Activated naive CD4-positive, alpha-beta T cell treated with anti-CD3 and anti-CD28 coated beads for 36 hours (primary cell): Measurements from ENCODE around the gene GPX7. TPM values are rescaled to one million over a fixed set of nuclear protein-coding genes. Genes with fewer than 3 reads are reported as not detected.

Experiments
- CTCF ChIA-PET: fragments of 350-600 bp; sonication (Branson Sonifier 250); formaldehyde crosslinking; loops from one replicate; lab custom pipeline; 2021; ENCODE audit warnings: antibody characterized with exemption; lab: Charles Lee
- DNase-seq: peaks from one replicate; pipeline ENCODE4 v3.0.0-alpha.2; 2020
- H3K27ac Mint-ChIP-seq: one replicate; pipeline ENCODE4 v1.8.0; 2021; ENCODE audit warnings: mild to moderate bottlenecking, mixed read lengths
- H3K27me3 Mint-ChIP-seq: one replicate; pipeline ENCODE4 v1.8.0; 2021; ENCODE audit warnings: low read depth, mixed read lengths
- H3K36me3 Mint-ChIP-seq: one replicate; pipeline ENCODE4 v1.8.0; 2021; ENCODE audit warnings: low read depth, mixed read lengths
- H3K4me1 Mint-ChIP-seq: one replicate; pipeline ENCODE4 v1.8.0; 2021; ENCODE audit warnings: low read depth, mixed read lengths
- H3K4me3 Mint-ChIP-seq: one replicate; pipeline ENCODE4 v1.8.0; 2021; ENCODE audit warnings: mild to moderate bottlenecking, moderate library complexity, mixed read lengths
- H3K9me3 Mint-ChIP-seq: one replicate; pipeline ENCODE4 v1.8.0; 2021; ENCODE audit warnings: mixed read lengths
- intact Hi-C: fragments of 100-400 bp; cut with micrococcal nuclease; formaldehyde crosslinking; loops from one replicate; pipeline ENCODE4 v1.15.1; 2023
- total RNA-seq, 2 experiments: library from RNA; stranded (reverse); gene quantifications; one replicate each; pipeline ENCODE4 v1.2.3, GENCODE V29; 2021

GPX7 gene
- 10 to 100 TPM; 20.4 to 20.6 TPM for total RNA-seq

DNA sequence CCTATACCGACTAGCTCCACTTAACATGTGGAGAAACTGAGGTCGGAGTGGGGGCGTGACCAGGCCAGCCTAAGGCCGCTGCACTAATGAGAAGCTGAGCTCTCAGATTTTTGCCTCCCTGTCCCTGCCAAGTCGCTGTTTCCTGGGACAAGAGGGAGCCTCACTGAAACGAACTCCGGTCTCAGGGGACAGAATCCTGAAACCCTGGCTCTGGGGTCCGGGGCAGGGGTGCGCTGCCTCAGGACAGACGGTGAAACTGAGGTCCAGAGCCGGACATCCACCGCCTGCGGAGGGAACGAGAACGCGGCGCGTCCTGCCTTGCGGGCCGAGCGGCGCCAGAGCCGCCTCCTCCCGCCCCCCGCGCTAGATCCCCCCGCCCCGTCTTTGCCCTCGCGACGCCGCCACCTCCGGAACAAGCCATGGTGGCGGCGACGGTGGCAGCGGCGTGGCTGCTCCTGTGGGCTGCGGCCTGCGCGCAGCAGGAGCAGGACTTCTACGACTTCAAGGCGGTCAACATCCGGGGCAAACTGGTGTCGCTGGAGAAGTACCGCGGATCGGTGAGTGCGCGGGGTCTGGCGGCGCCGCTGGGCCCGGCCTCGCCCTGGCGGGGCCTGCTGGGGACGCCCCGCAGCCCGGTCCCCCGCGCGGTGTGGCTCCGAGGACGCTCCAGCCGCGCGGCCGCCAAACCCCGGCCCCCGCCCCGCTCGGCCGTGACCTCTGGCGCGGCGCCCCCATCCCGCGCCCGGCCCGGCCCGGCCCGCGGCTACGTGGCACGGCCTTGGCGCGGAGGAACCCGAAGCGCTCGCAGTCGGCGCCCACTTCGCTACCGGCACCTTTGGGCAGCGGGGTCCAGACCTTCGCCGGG is at the start of gene GPX7:
GPX7 (plus strand) TSS at position 381 of the 865 bp plus-strand sequence; CDS start at position 420, 39 bp downstream.
- no peaks in the 10 kb centered on the region for H3K9me3 Mint-ChIP-seq
- no peaks in the 10 kb centered on the region for H3K27me3 Mint-ChIP-seq
- intact Hi-C loops = loop anchor here (1.0 to 2.0 kb wide), 3 partner anchors 31 to 57 kb away; partner anchors contain the start of genes SHISAL2A and TUT4
- H3K36me3 Mint-ChIP-seq = peaks cover 19% of the 10 kb centered on the region
- H3K4me3 Mint-ChIP-seq = peak within 1 kb of the TSS; percentile 90
- DNase-seq = peak; percentile 59
- peak within 1 kb of the TSS; percentile 91 for H3K27ac Mint-ChIP-seq
- CTCF ChIA-PET = interaction anchor here (0.6 to 1.3 kb wide), 2 partner anchors 84 to 706 kb away, joined by 3 to 4 read pairs; no protein-coding TSS in a partner anchor
- H3K4me1 Mint-ChIP-seq = peaks cover 38% of the 10 kb centered on the region

DNA sequence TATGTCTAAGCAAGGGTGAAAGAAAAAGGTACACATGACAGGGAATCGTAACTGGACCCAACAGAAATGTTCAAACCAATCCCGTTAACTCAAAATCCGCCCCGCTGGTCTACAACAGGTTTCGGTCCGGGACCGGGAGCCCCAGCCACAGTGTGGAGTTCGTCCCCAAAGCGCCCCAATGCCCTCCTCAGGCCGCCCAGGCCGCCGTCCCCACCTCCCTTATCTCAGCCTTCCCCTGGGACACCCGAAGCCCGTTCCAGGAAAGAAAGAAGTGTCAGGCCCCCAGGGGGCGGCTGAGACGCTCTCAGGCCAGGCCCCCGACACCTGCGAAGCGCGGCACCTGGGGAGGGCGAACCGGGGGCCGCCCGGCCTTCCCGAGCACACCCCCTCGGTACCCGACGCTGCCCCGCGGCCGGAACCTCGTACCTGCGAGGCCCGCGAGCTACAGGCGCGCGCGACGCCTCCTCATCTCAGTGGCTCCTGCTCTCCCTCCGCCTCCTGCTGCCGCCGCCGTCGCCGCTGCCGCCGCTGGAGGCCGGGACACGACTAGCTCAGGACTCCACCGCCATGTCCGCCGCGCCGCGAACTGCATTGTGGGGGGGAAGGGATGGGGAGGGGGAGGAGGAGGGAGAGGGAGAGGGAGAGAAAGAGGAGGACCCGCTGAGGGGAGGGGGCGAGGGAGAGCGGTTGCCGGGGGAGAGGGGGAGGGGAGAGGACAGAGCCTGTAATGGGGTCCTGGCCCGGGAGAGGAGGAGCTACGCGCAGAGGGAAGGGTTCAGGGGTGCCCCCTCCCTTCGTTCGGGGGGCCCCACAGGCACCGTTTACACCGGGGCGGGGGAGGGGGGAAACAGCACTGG is 49.4 kb upstream of the GPX7 start, which contains the start of gene TUT4:
TUT4 (minus strand) TSS at position 588 of the 857 bp plus-strand sequence. CDS start 26,812 bp downstream, outside the sequence.
- Mint-ChIP-seq H3K4me1 (peaks cover 31% of the 10 kb centered on the region), H3K9me3 (no peaks in the 10 kb centered on the region), H3K27ac (no peak within 1 kb of the TSS), H3K4me3 (peak within 1 kb of the TSS; percentile 50), H3K27me3 (no peaks in the 10 kb centered on the region), H3K36me3 (no peaks in the 10 kb centered on the region)
- peak; percentile 88 for DNase-seq
- intact Hi-C loops = loop anchor here (1.0 to 5.0 kb wide), 11 partner anchors 50 to 1585 kb away; partner anchors contain the start of genes CC2D1B, GPX7, NRDC and ORC1
- CTCF ChIA-PET = interaction anchor here (1.3 kb wide), 1 partner anchor 129 kb away, joined by 4 read pairs; no protein-coding TSS in a partner anchor

DNA sequence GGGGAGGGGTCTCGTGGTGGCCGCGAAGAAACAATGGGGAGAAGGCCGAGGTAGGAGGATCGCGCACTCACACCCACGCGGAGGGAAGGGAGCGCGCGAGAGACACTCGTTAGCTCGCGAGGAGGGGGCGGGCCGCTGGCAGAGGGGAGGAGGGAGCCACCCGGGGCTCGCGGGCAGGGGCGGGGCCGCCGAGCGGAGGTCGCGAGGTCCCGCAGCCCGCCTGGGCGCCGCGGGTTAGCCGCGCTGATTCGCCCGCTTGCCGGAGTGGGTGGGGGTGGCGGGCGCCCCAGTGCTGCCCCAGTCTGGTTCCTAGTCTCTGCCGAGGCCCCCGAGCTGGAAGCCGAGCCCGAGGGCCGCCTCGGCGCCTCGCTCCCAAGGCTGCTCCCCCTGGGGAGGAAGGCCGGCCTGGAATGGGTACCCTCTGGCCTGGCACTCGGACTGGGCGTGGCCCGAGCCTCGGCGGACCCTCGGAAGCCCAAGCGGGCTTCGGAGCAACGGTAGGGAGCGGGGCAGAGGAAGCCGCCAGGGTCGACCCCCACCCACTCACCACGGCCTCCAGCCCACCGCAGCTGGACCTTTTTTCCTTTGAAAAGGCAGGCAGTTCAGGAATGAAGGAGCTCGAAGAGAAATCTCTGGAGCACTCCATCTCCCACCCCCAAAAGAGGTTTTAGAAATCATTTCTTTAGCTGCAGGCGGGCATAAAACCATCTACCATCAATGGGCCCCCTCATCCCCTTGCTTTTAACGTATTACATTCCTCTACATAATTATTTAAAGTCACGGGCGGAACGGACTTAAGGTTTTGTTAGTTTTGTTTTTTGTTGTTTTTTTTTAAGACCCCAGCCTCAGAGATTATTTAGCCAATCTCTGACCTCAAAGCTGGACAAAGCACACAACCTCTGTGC is 48.6 kb upstream of the GPX7 start:
- peak overlapping the region; percentile 50 for H3K4me3 Mint-ChIP-seq

DNA sequence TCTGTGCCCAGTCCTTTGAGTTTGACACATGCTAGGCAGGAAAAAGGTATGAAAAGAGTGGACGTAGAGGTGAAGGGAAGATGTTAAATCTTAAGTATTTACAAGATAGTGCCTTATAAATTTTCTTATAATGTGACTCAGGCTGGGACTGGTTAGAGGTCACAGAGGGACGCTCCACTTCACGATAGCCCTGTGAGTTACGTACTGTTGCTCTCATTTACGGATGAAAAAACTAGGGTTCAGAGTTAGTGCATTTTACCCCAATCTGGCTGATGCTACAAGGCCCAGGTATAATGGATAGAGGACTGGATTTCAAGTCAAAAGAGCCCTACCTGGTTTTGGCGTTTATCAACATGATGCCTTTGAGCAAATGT is 47.9 kb upstream of the GPX7 start:
- Mint-ChIP-seq H3K27ac (no peak overlapping the region), H3K4me3 (peak overlapping the region; percentile 50), H3K9me3 (no peaks in the 10 kb centered on the region), H3K27me3 (no peaks in the 10 kb centered on the region), H3K36me3 (no peaks in the 10 kb centered on the region), H3K4me1 (peaks cover 21% of the 10 kb centered on the region)
- intact Hi-C loops = loop anchor here (5.0 kb wide), 3 partner anchors 133 to 1587 kb away; partner anchors contain the start of gene ZFYVE9
- no peak for DNase-seq
- CTCF ChIA-PET = interaction anchor here (0.7 to 0.9 kb wide), 2 partner anchors 13 to 52 kb away, joined by 3 read pairs; no protein-coding TSS in a partner anchor

More for the DNA sequence above, 48.6 kb upstream of the GPX7 start:
- Mint-ChIP-seq H3K9me3 (no peaks in the 10 kb centered on the region), H3K4me1 (peaks cover 28% of the 10 kb centered on the region), H3K27ac (no peak overlapping the region), H3K36me3 (no peaks in the 10 kb centered on the region), H3K27me3 (no peaks in the 10 kb centered on the region)
- intact Hi-C loops = loop anchor here (1.0 to 5.0 kb wide), 10 partner anchors 49 to 1586 kb away; partner anchors contain the start of genes CC2D1B, GPX7, NRDC and ORC1
- peak; percentile 91 for DNase-seq
- CTCF ChIA-PET = interaction anchor here (0.7 to 1.3 kb wide), 3 partner anchors 14 to 130 kb away, joined by 3 to 4 read pairs (median 3); no protein-coding TSS in a partner anchor

DNA sequence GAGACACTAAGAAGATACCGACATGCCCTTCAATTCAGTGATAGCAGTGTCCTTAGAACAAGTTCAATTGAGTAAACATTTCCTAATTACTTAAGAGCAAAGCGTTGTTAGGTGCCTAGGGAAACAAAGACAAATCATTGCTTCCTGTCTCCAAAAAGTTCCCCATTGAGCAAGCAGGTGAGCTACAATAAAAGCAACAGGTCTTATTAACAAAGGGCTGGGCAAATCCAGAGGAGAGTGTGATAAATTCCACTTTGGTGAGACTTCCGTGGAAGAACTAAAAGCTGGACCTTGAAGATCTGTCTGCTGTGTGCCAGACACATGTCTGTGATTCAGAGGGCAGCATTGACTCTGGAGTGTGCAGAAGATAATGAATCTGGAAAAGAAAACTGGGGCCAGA is 47.4 kb upstream of the GPX7 start:
- no peak overlapping the region for H3K27ac Mint-ChIP-seq

DNA sequence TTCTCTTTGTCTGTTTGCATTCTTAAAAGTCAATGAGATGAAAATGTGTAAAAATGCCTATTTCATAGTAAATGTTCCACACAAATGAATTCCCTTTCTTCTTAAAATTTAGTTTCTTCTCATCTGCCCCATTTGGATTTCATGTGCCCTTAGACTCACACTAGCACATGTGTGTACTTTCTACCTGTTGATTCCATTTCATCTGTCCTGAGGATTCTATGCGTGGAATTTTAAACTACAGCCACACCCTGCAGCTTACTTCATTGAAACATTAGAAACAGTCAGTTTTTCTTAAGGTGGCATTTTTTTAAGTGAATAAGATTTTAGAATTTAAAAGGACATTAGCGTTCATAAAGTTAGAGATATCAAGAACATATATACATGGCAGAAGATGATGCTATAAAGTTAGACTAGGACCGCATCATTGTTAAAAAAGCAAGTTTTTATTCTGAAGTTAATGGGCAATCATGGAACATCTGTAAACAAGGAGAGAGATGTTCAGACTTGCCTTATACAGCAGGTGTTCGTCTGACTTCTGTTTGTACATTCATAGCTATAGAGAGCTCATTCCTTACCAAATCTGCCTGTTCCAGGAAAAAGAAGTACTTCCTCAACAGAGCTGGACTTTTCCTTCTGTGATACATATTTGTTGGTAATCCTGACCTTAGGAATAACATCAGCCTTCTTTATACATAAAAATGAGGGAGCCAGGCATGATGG is 45.4 kb upstream of the GPX7 start:
- Mint-ChIP-seq H3K4me3 (no peak overlapping the region), H3K27ac (no peak overlapping the region), H3K4me1 (peaks cover 8% of the 10 kb centered on the region), H3K36me3 (no peaks in the 10 kb centered on the region), H3K27me3 (no peaks in the 10 kb centered on the region), H3K9me3 (no peaks in the 10 kb centered on the region)
- no peak for DNase-seq
- intact Hi-C loops = no loop called here
- CTCF ChIA-PET = interaction anchor here (0.7 kb wide), 1 partner anchor 11 kb away, joined by 3 read pairs; no protein-coding TSS in a partner anchor

More for the DNA sequence above, 47.4 kb upstream of the GPX7 start:
- intact Hi-C loops = loop anchor here (5.0 kb wide), 3 partner anchors 133 to 1587 kb away; partner anchors contain the start of gene ZFYVE9
- Mint-ChIP-seq H3K4me3 (peak overlapping the region; percentile 41), H3K27me3 (no peaks in the 10 kb centered on the region), H3K36me3 (no peaks in the 10 kb centered on the region), H3K4me1 (peaks cover 16% of the 10 kb centered on the region), H3K9me3 (no peaks in the 10 kb centered on the region)
- CTCF ChIA-PET = no interaction called here
- no peak for DNase-seq

DNA sequence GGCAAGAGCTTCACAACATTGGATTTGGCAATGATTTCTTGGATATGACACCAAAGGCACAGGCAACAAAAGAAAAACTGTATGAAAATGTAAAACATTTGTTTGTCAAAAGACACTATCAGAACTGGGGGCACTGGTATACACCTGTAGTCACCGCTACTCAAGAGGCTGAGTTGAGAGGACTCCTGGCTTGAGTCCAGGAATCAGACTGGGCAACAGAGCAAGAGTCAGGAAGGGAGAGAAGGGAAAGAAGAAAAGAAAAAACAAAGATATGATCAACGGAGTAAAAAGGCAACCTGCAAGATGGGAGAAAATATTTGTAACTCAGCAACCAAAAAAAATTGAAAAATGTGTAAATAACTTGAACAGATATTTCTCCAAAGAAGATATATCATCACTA is 43.2 kb upstream of the GPX7 start:
- Mint-ChIP-seq H3K4me1 (peaks cover 7% of the 10 kb centered on the region), H3K36me3 (no peaks in the 10 kb centered on the region), H3K4me3 (no peak overlapping the region), H3K27me3 (no peaks in the 10 kb centered on the region), H3K27ac (no peak overlapping the region), H3K9me3 (no peaks in the 10 kb centered on the region)
- CTCF ChIA-PET = no interaction called here
- intact Hi-C loops = no loop called here
- no peak for DNase-seq

DNA sequence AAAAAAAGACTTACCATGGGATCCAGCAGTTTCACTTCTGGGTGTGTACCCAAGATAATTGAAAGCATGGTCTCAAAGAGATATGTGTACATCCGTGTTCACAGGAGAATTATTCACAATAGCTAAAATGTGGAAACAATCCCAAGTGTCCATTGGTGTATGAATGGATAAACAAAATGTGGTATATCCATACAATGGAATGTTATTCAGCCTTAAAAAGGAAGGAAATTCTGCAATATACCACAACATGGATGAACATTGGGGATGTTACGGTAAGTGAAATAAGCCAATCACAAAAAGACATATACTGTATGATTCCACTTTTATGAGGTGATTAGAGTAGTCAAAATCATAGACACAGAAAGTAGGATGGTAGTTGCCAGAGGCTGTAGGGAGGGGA is 42.3 kb upstream of the GPX7 start:
- DNase-seq = no peak
- Mint-ChIP-seq H3K9me3 (no peaks in the 10 kb centered on the region), H3K36me3 (no peaks in the 10 kb centered on the region), H3K4me3 (no peak overlapping the region), H3K27ac (no peak overlapping the region), H3K27me3 (no peaks in the 10 kb centered on the region), H3K4me1 (no peaks in the 10 kb centered on the region)
- CTCF ChIA-PET = no interaction called here
- intact Hi-C loops = no loop called here

DNA sequence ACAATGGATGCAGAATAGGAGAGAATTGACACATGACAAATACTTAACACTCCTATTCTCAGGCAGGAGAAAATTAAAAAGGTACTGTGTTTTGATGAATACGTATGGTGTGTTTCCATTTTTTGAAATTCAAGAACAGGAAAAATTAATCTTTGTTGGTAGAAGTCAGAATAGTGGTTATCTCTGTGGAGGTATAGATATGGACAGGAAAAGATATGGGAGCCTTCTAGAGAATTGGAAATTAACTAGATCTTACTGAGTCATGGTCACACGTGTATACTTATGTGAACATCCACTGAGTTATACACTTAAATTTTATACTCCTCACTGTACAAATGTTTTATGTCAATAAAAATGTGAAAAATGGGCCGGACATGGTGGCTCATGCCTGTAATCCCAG is 39.4 kb upstream of the GPX7 start:
- no peak for DNase-seq
- intact Hi-C loops = no loop called here
- CTCF ChIA-PET = no interaction called here
- peaks cover under 1% of the 10 kb centered on the region for H3K4me1 Mint-ChIP-seq
- H3K27ac Mint-ChIP-seq = no peak overlapping the region
- no peak overlapping the region for H3K4me3 Mint-ChIP-seq
- no peaks in the 10 kb centered on the region for H3K27me3 Mint-ChIP-seq
- no peaks in the 10 kb centered on the region for H3K36me3 Mint-ChIP-seq
- H3K9me3 Mint-ChIP-seq = no peaks in the 10 kb centered on the region

DNA sequence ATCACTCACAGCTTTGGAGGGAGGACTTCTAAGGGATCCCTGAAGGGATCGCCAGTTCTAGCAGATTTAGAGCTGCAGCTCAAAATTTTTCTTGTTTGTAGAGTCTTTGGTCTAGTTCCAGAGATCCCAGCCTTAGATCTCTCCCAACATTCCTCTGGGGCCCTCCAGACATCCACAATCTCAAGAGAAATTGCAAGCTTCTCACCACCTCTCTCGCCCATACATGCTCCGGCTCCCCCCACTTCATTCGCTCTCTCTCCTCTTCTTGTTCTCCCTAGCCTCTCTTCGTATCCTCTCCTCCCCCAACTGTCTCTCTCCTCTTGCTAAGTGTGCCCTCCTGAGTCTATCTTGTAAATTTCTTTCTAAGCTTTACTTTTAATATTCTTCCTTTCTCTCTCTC is 34.2 kb upstream of the GPX7 start:
- Mint-ChIP-seq H3K9me3 (no peaks in the 10 kb centered on the region), H3K27me3 (no peaks in the 10 kb centered on the region), H3K36me3 (no peaks in the 10 kb centered on the region), H3K4me3 (no peak overlapping the region), H3K27ac (no peak overlapping the region), H3K4me1 (peaks cover 17% of the 10 kb centered on the region)
- CTCF ChIA-PET = interaction anchor here (0.8 to 1.2 kb wide), 2 partner anchors 11 to 14 kb away, joined by 3 read pairs; no protein-coding TSS in a partner anchor
- intact Hi-C loops = no loop called here
- no peak for DNase-seq
